GM18519 (cell line): ENCODE data around the gene STARD9.
"Not testable (repeated sequence)": the region's sequence is repeated elsewhere in the genome, so short reads cannot be mapped to it uniquely, and the experiment has no call there.

Experiments
- ATAC-seq: cut with Tn5 transposase; IDR thresholded peaks from one replicate; pipeline ENCODE4 v1.9.1; 2021; ENCODE audit warnings: mild to moderate bottlenecking, moderate library complexity; ENCODE audit not compliant: unreplicated experiment, low FRiP score

STARD9 gene

DNA sequence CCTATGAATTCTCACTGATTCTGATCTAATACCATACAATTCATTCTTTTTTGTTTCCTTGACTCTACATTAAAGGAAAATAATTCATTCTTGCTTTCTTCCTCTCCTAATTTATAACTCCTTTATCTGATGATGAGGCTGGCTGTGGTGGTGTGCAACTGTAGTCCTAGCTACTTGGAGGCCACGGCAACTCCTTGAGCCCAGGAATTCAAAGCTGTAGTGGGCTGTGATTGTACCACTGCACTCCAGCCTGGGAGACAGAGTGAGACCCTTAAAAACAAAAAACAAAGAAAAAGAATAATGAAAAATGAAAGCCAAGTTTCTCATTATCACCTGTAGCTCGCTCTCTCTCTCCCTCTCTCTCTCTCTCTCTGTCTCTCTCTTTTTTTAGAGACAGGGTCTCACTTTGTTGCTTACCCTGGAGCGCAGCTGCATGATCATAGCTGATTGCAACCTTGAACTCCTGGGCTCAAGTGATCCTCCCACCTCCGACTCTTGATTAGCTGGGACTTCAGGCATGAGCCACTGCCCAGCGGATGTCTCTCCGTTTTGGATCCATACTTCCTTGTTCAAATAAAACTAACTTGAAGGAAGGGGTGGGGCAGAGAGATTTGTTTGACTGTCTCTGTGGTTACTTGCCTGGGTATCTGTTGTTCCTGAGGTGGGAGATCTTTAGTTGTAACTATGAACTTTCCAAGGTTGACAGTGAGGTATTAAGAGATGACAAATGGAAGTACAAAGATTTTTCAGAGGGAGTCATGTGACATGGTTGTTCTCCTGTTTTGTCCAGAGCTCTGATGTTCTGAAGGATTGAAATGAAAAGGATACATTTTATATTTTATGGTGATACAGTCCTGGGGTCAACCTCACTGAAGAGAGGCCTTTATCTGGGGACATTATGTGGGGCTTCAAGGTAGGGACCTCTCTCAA, 46.9 kb downstream of the STARD9 start:
- ATAC-seq, result no peak

DNA sequence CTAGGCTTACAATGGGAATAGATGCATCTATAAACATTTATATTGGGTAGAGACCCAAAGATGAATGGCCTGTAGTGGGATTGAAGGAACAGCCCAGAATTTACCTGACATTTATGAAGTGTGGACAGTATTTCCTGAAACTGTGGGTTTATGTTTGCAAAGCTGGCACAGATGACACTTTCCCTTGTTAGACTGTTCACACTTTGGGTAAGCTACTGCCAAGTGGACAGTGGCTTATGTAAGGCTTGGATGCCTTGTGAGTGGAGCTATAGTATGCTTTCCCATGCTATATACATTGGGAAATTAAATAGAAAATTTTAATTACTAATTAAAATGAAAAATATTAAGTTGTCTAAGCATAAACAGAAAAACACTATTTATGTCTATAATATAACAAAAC, 48.5 kb downstream of the STARD9 start:
- ATAC-seq, result no peak

DNA sequence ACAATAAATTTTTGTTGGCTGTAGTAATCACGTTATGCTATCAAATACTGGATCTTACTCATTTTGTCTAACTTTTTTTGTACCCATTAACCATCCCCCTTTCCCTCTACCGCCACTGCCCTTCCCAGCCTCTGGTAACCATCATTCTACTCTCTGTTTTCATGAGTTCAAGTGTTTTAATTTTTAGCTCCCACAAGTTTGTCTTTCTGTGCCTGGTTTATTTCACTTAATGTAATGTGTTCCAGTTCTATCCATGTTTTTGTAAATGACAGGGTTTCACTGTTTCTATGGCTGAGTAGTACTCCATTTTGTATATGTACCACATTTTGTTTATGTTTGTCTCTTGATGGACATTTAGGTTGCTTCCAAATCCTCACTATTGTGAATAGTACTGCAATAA, 52.1 kb downstream of the STARD9 start:
- no peak for ATAC-seq

DNA sequence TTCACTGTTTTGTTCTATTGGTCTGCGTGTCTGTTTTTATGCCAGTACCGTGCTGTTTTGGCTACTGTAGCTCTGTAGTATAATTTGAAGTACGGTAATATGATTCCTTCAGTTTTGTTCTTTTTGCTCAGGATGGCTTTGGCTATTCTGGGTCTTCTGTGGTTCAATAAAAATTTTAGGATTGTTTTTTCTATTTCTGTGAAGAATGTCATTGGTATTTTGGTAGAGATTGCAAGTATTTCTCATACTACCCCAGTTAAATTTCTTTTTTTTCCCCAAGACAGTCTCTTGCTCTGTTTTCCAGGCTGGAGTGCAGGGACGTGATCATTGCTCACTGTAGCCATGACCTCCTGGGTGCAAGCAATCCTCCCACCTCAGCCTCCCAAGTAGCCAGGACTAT, 53.4 kb downstream of the STARD9 start:
- no peak for ATAC-seq

DNA sequence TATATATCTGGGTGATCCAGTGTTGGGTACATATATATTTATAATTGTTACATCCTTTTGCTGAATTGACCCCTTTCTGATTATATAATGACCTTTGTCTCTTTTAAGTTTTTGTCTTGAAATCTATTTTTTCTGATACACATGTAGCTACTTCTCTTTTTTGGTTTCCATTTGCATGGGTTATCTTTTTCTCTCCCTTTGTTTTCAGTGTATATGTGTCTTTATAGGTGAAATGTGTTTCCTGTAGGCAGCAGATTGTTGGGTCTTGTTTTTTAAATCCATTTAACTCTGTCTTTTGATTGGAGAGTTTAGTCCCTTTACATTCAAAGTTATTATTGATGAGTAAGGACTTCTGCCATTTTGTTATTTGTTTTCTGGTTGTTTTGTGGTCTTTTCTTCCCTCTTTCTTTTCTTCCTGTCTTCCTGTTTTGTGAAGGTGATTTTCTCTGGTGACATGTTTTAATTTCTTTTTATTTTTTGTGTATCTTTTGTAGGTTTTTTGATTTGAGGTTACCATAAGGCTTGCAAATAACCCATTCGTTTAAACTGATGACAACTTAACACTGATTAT, 56.8 kb downstream of the STARD9 start:
- no peak for ATAC-seq

DNA sequence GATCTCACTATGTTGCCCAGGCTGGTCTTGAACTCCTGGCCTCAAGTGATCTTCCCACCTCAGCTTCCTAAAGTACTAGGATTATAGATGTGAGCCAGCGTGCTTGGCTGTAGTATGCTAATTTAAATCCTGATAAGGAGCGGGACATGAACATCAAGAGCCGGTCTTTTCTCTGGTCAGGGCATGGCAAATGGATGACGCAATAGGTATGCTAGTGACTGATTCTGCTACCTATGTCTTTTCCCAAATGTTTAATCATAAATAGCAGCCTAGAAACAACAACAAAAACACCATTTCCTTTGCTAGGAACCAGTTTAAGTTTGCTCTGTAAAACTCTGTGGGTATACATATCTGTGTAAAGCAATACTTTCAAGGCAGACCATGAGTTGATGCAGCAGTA, 64.7 kb downstream of the STARD9 start:
- no peak for ATAC-seq

DNA sequence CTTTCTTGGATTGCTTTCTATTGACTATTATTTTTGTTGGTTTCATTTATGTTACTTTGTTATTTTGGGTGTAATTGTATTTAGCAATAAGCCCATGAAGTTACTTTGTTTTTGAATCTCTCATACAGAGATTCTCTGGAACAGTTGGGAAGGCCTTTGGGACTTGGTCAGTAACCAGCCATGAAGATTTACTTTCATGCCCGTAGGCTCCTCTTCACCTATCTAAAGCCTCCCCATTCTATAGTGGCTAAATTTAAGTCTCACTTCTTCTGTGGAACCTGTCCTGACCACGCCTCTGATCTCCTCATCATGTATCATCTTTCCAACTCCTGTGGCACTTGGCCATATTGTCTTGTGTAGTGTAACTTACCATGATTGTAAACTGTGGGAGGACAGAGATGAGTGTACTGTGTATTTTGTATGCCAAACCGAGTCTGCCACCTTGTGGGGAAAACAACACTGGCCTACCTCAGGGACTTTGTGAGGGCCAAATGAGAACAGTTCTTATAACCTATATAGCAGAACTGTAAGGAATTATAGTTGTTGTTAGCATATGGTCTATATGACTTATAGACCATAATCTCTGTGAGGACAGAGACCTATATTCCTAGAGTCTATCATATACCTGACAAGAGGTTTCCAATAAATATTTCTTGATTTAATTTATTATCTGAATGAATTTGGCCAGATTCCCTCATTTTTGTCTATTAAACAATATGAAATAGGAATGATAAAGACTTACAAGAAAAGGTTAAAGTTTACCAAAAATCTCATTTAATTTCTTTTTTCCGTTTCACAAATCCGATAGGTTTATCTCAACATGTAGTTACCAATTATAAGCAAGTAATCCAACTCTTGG, 75.0 kb downstream of the STARD9 start:
- ATAC-seq, result peak; percentile 56

DNA sequence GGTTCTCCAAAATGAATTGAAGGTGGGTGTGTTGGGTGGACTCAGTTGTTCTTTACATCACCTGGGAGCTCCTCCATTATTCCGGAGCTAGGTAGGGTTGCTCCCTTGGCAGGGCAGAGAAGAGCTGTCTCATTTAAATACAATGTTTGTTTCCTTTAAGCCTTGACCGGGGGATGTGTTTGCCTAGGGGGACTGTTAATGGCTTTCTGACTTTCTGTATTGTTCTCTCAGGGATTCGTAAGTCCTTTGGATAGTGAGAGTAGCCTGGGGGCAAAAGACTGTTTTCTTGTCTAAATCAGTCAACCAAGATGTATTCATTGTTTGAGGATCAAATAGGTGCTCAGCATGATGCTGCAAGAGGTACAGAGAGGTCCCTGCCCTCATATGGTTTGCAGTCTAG, 90.4 kb downstream of the STARD9 start:
- ATAC-seq, result no peak

DNA sequence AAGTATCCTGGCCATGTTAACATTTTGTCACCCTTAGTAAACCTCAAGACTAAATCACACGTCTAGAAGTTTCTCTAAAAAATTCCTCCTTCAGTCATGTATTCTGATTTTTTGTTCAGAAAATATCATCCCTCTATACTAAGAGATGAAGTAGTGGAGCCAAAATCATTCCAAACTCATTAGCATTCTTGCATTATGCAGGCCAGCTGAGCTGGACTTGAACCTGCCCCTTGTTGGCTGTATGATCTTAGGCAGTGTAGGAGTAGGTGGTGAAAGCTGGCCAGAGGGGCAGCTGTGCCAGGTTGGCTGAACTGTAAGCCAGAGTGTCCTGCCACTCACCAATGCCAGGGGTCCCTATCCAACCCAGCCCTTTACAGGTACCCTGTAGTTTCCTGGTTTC, 92.4 kb downstream of the STARD9 start:
- ATAC-seq, result no peak

DNA sequence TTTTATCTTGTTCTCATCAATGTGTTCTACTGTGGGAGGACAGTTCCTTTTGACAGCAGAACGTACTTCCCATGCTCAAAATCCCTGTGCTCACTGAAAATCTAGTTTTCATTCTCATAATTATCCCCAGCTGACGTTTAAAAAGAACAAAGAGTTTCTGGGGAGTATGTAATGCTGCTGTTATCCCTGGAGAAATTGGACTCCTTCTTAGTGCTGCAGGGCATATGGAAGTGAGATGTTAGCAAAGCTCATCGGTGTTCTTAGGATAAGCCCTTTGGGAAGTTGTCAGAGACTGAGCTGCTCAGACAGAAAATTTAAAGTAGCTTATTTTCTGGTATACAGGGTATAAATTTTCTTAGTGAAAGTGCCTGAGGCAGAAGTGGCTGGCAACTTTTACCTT, 95.0 kb downstream of the STARD9 start:
- no peak for ATAC-seq

DNA sequence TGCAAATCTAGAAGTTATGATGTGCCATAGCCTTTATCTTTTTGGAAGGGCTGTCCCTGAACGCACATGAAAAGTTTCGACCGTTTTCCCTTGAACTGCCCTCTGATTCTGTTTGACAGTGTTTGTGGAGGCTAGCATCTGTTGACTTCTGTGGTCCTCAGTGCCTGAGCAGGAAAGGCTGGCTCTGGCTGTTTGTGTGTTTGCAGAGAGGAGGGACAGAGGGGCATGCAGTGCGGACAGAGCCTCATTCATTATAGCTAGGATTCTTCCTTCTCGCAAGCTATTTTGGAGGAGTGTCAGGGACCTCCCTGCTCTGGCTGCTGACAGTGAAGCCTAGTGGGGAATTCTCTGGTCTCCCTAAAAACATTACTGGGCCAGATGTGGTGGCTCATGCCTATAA, 97.0 kb downstream of the STARD9 start:
- no peak for ATAC-seq

DNA sequence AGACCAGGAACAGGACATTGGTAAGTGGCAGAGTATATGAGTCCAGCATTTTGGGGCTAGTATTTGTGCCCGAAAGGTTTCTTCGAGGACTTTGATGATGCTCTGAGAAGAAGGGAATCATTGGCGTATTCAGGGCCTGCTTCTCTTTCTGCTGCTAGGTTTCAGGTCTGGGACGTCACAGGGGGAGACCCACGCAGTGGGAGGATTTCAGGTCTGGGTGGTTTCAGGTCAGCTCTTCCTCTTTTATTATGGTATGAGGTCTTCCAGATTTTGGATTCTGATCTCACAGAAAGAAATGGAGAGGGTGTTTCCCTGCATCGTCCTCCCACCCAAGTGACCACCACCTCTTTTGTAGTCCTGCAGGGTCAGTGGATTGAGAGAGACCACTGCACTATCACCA, 99.1 kb downstream of the STARD9 start:
- no peak for ATAC-seq

DNA sequence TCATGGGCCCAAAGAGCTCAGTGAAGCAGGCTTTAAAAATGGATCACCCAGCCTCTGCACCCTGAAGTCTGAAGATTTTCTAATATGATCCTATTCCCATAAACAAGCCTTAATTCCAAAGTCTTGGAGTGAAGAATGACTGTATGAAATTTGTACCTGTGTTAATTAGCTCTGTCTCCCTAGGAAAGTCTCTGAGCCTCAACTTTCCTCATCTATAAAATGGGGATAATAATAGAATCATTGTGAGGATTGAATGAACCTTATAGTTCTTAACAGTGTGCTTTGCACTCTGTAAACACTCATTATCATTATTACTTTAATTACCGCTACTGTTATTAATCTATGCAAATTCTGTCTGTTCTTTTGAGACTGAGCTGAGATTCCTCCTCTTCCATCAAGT, 99.6 kb downstream of the STARD9 start:
- no peak for ATAC-seq

DNA sequence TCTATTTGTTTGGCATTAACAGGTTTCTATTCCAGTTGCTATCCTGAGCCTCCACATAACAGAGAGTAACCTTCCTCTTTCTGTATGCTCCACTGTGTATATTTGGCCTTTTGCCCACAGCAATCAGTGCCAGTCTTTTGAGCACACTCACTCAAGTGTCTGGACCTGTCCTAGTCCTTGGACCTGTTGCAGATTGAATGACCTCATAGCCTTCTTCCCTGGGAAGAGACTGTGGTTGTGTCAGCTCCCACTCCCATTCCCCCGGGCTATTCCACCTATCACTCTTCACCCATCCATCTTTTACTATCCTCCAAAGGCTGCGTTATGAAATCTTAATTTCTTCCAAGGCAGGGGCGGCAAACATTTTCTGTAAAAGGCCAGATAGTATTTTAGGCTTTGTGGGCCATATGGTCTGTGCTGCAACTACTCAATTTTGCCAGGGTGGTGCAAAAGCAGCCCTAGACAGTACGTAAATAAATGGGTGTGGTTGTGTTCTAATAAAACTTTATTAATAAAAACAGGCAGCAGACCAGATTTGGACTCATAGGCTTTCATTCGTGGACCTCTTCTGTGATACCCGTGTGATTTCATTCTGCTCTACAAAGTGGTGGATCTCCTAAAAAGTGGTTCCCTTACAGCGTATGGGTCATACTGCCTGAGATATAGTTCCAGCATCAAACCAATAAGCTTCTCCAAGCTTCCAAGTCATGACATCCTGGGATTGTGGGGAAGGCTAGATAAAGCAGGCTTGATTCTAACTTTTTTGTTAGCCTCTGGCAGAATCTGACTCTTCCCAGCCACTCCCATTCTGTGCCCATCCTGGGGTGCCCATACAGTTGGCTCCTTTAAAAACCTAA, 104.1 kb downstream of the STARD9 start:
- no peak for ATAC-seq

DNA sequence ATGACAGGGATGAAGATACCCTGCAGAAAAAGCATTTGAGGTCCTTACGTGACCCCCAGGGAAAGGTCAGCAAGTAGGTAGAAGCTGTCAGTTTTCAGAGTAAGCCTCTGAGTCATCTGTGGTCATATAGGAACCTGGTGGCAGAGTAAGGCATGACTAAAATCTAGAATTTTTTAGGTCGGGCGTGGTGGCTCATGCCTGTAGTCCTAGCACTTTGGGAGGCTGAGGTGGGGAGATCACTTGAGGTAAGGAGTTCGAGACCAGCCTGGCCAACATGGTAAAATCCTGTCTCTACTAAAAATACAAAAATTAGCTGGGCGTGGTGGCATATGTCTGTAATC, 104.7 kb downstream of the STARD9 start:
- ATAC-seq, result not testable (repeated sequence)

DNA sequence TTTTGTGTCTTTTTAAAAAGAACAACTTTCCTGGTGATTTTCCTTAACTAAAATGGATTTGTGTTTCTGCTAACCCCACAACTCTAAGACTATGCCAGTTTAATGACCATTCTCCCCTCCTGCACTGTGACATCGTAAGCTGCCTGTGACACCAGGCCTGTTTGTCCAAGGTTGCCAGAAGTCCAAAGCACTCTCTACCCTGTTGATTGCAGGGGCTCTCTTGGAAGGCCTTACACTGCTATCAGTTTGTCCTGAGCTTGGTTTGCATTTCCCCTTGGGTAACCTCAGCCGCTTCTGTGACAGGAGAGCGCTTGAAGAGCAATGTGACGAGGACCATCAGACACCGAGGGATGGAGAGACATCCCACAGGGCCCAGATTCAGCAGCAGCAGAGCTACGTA, 105.7 kb downstream of the STARD9 start:
- no peak for ATAC-seq

DNA sequence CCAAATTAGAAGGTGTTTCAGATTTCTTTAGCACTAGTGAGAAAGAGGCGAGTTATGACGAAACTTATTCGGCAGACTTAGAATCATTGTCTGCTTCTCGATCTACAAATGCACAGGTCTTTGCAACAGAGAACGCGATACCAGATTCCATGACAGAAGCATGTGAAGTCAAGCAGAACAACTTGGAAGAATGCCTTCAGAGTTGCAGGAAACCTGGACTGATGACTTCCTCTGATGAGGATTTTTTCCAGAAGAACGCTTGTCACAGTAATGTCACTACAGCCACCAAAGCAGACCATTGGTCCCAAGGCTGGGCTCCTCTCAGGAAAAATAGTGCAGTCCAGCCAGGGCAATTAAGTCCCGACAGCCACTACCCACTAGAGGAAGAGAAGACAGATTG, 110.9 kb downstream of the STARD9 start:
- ATAC-seq, result no peak

DNA sequence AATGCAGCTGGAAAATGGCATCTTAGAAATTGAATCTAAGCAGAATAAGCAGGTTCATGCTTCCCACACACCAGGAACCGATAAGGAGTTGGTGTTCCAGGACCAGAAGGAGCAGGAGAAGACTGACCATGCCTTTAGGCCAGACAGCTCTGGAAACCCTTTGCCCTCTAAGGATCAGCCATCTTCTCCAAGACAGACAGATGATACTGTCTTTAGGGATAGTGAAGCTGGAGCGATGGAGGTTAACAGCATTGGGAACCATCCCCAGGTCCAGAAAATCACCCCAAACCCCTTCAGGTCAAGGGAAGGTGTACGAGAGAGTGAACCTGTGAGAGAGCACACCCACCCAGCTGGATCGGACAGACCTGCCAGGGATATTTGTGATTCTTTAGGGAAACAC, 112.3 kb downstream of the STARD9 start:
- no peak for ATAC-seq

DNA sequence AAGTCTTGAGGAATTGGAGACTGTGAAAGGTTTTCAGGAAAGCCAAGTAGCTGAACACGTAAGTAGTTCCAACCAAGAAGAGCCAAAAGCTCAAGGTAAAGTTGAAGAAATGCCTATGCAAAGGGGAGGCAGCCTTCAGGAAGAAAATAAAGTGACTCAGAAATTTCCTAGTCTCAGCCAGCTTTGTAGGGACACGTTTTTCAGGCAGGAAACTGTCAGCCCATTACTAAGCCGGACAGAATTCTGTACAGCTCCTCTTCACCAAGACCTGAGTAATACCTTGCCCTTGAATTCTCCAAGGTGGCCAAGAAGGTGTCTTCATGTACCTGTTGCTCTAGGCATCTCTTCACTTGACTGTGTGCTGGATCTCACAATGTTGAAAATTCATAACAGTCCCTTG, 112.9 kb downstream of the STARD9 start:
- ATAC-seq, result no peak

DNA sequence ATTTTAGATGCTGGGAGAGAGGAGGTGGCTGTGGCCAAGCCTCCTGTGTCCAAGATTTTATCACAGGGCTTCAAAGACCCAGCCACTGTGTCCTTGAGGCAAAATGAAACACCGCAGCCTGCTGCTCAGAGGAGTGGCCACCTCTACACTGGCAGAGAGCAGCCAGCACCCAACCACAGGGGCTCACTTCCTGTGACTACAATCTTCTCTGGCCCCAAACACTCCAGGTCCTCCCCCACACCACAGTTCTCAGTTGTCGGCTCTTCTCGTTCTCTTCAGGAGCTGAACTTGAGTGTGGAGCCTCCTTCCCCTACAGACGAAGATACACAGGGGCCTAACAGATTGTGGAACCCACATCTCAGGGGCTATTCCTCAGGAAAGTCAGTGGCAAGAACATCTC, 115.9 kb downstream of the STARD9 start:
- no peak for ATAC-seq

DNA sequence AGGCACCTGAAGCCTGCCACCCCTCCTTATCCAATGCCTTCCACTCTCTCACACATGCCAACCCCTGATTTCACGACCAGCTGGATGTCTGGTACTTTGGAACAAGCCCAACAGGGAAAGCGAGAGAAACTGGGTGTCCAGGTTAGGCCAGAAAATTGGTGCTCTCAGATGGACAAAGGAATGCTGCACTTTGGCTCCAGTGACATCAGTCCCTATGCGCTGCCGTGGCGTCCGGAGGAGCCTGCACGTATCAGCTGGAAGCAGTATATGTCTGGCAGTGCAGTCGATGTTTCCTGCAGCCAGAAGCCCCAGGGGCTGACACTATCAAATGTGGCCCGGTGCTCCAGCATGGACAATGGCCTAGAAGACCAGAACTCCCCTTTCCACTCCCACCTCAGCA, 116.4 kb downstream of the STARD9 start:
- ATAC-seq, result no peak
